GM18870 (cell line): Measurements from ENCODE around the gene SDF4.

ENCODE experiments used
- ATAC-seq: cut with Tn5 transposase; IDR thresholded peaks from one replicate; pipeline ENCODE4 v1.9.1; 2021; ENCODE audit warnings: moderate library complexity; ENCODE audit not compliant: unreplicated experiment

The SDF4 gene

GRCh38 chr1:1231400-1232207, at the start of gene SDF4:
TSS of gene SDF4 (minus strand) at chr1:1232001. CDS start at chr1:1228772, 3,229 bp downstream.
- ATAC-seq, result peak; percentile 72

GRCh38 chr1:1280782-1281481, 49.1 kb upstream of the SDF4 start:
- no peak for ATAC-seq

- no peak for ATAC-seq
Measured at GRCh38 chr1:1279028-1279427, 47.2 kb upstream of the SDF4 start.

GRCh38 chr1:1278620-1279019, 46.8 kb upstream of the SDF4 start:
- no peak for ATAC-seq

- ATAC-seq, result no peak
Measured at GRCh38 chr1:1275836-1276235, 44.0 kb upstream of the SDF4 start.

- no peak for ATAC-seq
Measured at GRCh38 chr1:1274931-1275431, 43.2 kb upstream of the SDF4 start.

- no peak for ATAC-seq
Measured at GRCh38 chr1:1274299-1274930, 42.6 kb upstream of the SDF4 start.

- no peak for ATAC-seq
Measured at GRCh38 chr1:1273512-1274298, 41.9 kb upstream of the SDF4 start, which contains the start of gene UBE2J2. TSS of gene UBE2J2 (minus strand) at chr1:1273854. CDS start at chr1:1267992, 5,862 bp downstream.

GRCh38 chr1:1273209-1273511, 41.4 kb upstream of the SDF4 start:
- ATAC-seq, result no peak

- no peak for ATAC-seq
Measured at GRCh38 chr1:1272341-1273208, 40.8 kb upstream of the SDF4 start.

- no peak for ATAC-seq
Measured at GRCh38 chr1:1270813-1271212, 39.0 kb upstream of the SDF4 start.

GRCh38 chr1:1268284-1268682, 36.5 kb upstream of the SDF4 start:
- no peak for ATAC-seq

GRCh38 chr1:1267488-1268283, 35.9 kb upstream of the SDF4 start:
- ATAC-seq, result no peak

GRCh38 chr1:1264868-1265272, 33.1 kb upstream of the SDF4 start:
- no peak for ATAC-seq

GRCh38 chr1:1264026-1264425, 32.2 kb upstream of the SDF4 start:
- no peak for ATAC-seq

GRCh38 chr1:1262758-1263157, 31.0 kb upstream of the SDF4 start:
- no peak for ATAC-seq

GRCh38 chr1:1262071-1262470, 30.3 kb upstream of the SDF4 start:
- no peak for ATAC-seq

- ATAC-seq, result no peak
Measured at GRCh38 chr1:1260843-1261560, 29.2 kb upstream of the SDF4 start.
